BE2C (cell line): ENCODE results near the gene PEAK3.

Source experiments
- DNase-seq: peaks from one replicate; pipeline ENCODE4 v3.0.0-alpha.2; 2020
- H3K27me3 ChIP-seq: fragments of 250-450 bp; sonication (Bioruptor Pico); 2 replicates; pipeline ENCODE4 v1.5.1; 2020; ENCODE audit warnings: mild to moderate bottlenecking
- H3K36me3 ChIP-seq: fragments of 250-450 bp; sonication (Bioruptor Pico); 2 replicates; pipeline ENCODE4 v1.5.1; 2020; ENCODE audit warnings: mild to moderate bottlenecking
- H3K4me1 ChIP-seq: fragments of 250-450 bp; sonication (Bioruptor Pico); 2 replicates; pipeline ENCODE4 v1.5.1; 2020
- H3K4me3 ChIP-seq: 2 replicates; pipeline ENCODE4 v1.5.1; 2011; ENCODE audit warnings: low read depth, low read length
- H3K9me3 ChIP-seq: fragments of 250-450 bp; sonication (Bioruptor Pico); 2 replicates; pipeline ENCODE4 v1.5.1; 2020
- TF ChIP-seq, protein P1 (sequence below): IDR thresholded peaks from 2 replicates; pipeline ENCODE4 v1.5.1; 2012; ENCODE audit warnings: mild to moderate bottlenecking, low read depth, low read length

The PEAK3 gene

DNA sequence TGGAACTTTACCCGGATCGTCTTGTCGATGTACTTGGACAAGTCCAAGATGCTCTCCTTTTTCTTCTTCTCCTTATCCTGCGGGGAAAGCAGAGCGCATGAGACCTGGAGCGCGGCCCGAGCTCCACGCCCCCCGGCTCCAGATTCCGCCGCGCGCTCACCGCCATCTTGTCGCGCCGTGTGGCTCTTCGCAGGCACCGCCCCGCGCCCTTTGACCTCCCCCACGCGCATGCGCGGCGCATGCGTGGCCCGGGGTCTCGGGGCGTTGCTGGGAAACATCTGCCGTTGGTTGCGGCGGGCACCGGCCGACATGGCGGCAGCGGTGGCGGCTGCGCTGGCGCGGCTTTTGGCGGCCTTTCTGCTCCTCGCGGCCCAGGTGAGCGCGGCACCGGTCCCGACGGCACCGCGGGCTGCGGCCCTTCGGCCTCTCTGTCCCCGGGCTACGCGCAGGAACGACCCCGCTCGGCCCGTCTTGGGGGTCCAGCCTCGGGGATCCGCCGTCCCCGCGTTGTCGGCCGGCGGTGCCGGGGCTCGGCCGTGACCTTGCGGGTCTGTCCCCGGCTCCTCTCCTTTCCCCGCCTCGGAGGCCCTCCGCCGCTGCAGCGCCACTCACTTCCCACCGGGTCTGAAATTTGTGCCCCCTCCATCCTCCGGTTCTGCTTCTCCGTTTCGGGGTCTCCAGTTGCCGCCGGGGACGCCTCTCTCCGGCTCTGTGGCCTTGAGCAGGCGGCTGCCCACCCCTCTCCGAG lies 46.6 kb upstream of the PEAK3 start, which contains the start of the genes LSM7 and SPPL2B:
LSM7 (minus strand) TSS at position 186 of the 748 bp plus-strand sequence; CDS start at position 166, 20 bp downstream.
SPPL2B (plus strand) TSS at position 284 of the 748 bp plus-strand sequence; CDS start at position 310, 26 bp downstream.
- no peaks in the 10 kb centered on the region for H3K9me3 ChIP-seq
- TF ChIP-seq, protein P1, sequence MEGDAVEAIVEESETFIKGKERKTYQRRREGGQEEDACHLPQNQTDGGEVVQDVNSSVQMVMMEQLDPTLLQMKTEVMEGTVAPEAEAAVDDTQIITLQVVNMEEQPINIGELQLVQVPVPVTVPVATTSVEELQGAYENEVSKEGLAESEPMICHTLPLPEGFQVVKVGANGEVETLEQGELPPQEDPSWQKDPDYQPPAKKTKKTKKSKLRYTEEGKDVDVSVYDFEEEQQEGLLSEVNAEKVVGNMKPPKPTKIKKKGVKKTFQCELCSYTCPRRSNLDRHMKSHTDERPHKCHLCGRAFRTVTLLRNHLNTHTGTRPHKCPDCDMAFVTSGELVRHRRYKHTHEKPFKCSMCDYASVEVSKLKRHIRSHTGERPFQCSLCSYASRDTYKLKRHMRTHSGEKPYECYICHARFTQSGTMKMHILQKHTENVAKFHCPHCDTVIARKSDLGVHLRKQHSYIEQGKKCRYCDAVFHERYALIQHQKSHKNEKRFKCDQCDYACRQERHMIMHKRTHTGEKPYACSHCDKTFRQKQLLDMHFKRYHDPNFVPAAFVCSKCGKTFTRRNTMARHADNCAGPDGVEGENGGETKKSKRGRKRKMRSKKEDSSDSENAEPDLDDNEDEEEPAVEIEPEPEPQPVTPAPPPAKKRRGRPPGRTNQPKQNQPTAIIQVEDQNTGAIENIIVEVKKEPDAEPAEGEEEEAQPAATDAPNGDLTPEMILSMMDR, result no peak
- H3K36me3 ChIP-seq, result peaks cover 34% of the 10 kb centered on the region
- H3K4me3 ChIP-seq, result peak within 1 kb of the TSS; percentile 96
- H3K4me1 ChIP-seq, result peaks cover 31% of the 10 kb centered on the region
- DNase-seq, result peak; percentile 93
- no peaks in the 10 kb centered on the region for H3K27me3 ChIP-seq

DNA sequence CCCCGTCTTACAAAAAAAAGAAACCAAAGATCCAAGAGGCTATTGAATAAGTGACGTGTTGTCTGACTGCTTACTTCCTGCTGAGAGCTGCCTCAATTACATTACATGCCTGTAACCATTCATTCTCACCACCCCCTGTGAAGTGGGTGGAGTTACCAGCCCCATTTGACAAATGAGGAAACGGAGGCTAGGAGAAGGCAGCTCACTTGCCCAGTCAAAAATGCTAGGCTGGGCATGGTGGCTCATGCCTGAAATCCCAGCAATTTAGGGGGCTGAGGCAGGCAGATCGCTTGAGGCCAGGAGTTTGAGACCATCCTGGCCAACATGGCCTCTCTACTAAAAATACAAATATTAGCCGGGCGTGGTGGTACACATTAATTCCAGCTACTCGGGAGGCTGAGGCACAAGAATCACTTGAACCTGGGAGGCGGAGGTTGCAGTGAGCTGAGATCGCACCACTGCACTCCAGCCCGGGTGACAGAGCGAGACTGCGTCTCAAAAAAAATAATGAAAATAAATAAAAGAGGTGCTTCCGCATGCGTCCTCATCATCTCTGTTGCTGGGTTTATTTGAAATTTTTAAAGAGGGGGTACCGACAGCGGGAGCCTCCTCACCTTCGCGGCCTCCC lies 45.9 kb upstream of the PEAK3 start:
- H3K4me1 ChIP-seq, result peaks cover 28% of the 10 kb centered on the region
- H3K4me3 ChIP-seq, result peak overlapping the region; percentile 96
- H3K9me3 ChIP-seq, result no peaks in the 10 kb centered on the region
- TF ChIP-seq, protein P1, result no peak
- DNase-seq, result no peak
- peaks cover 41% of the 10 kb centered on the region for H3K36me3 ChIP-seq
- H3K27me3 ChIP-seq, result no peaks in the 10 kb centered on the region

DNA sequence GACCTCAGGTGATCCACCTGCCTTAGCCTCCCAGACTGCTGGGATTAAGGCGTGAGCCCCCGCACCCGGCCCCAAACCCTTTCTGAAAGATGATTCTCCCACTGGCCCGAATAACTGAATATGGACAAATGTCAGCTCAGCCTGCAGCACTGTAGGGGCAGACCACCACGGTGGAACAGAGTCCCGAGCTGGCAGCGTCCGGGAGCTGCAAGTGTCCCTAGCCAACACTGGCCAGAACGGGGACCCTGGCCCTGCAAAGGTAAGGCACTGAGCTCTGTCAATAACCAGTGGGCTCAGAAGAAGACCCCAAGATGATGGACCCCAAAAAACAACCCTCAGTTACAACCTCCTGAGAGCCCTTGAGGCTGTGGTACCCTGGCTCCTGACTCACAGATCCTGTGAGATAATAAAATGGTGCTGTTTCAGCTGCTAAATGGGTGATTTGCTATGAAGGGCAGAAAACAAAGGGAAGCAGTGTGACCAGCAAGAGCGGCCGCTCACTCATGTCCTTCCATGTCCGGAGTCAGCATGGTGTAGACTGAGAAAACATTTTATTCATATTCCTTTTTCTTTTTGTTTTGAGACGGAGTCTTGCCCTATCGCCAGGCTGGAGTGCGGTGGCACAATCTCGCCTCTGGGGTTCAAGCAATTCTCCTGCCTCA lies 44.9 kb upstream of the PEAK3 start:
- Histone ChIP-seq H3K4me3 (no peak overlapping the region; the same call in 1 of the 2 replicates), H3K36me3 (peaks cover 50% of the 10 kb centered on the region), H3K9me3 (no peaks in the 10 kb centered on the region), H3K27me3 (no peaks in the 10 kb centered on the region), H3K4me1 (peaks cover 21% of the 10 kb centered on the region)
- DNase-seq, result no peak
- TF ChIP-seq, protein P1, result no peak

DNA sequence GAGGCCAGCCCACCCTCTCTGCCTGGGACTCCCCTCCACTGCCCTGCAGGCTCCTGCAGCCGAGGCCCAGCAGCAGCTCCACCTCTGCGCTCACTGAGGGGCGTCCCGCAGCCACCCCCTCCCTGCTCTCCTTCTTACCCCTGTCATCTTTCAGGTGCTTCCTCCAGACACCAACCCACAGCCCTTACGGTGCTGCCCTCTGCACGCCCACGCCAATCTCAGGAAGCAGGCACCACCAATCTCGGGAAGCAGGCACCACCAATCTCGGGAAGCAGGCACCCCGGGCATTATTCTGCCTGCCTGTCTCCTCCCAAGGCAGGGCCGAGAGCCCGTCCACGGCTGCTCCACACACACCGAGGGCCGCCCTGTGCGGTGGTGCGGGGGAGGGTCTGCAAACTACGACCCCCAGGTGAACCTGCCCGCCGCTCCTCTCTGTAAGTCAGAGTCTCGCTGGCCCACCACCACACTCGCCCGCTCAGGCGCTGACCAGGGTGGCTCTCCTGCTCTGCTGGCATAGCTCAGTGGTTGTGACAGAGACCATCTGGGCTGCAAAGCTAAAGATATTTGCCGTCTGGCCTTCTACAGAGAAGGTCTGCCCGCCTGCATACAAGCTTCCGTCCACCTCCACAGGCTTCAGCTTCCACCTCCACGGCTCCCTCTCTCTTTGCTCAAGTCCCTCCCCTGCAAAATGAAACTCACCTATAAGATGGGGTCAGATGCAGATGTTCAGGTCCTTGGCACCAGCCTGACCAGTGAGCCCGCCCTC lies 43.5 kb upstream of the PEAK3 start:
- TF ChIP-seq, protein P1, result no peak
- Histone ChIP-seq H3K4me1 (peaks cover 7% of the 10 kb centered on the region), H3K27me3 (no peaks in the 10 kb centered on the region), H3K36me3 (peaks cover 56% of the 10 kb centered on the region), H3K4me3 (no peak overlapping the region), H3K9me3 (no peaks in the 10 kb centered on the region)
- no peak for DNase-seq

DNA sequence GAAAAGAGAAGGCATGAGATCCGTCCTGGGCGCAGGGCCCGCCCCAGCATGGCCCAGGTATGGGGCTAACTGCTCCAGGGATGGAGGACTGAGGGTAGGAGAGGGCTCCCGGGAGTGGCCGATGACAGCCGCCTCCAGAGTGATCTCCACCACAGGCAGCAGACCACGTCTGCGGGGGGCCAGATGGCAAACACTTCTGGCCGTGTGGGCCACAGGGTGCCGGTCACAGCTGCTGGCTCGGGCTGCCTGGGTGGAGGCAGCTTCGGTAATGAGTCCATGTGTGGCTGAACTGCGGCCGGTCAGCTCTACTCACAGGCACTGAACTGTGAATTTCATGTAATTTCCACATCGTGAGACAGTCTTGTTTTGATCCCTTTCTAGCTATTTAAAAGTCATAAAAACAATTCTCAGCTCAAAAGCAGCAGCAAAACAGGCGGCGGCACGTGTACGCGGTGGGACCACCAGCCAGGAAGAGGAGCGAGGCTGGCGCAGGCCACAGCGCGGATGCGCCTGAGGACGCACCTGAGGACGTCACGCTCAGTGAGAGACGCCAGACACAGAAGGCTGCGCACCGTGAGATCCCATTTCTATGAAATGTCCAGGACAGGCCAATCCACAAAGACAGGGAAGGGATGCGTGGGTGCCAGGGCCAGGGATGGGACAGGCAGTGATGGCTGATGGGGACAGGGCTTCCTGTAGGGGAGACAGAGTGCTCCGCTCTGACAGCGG lies 42.4 kb upstream of the PEAK3 start:
- Histone ChIP-seq H3K9me3 (no peaks in the 10 kb centered on the region), H3K4me3 (no peak overlapping the region), H3K27me3 (no peaks in the 10 kb centered on the region), H3K36me3 (peaks cover 56% of the 10 kb centered on the region), H3K4me1 (peaks cover 5% of the 10 kb centered on the region; the same call in 1 of the 2 replicates)
- DNase-seq, result no peak
- TF ChIP-seq, protein P1, result no peak
